Karpas-422 (cell line): Measurements from ENCODE around the gene POLE. TPM values are rescaled to one million over a fixed set of nuclear protein-coding genes. Genes with fewer than 3 reads are reported as not detected.

Experiments
- DNase-seq: peaks from one replicate; pipeline ENCODE4 v3.0.0-alpha.2; 2015
- H2AFZ ChIP-seq: fragments of 200-600 bp; sonication (generic); 2 replicates; pipeline ENCODE4 v1.6.1; 2014; ENCODE audit warnings: antibody characterized with exemption, low read length, mixed read lengths
- H3K27ac ChIP-seq: fragments of 200-600 bp; sonication (generic); 2 replicates; pipeline ENCODE4 v1.5.1; 2014; ENCODE audit warnings: mild to moderate bottlenecking, low read length, moderate library complexity
- H3K27me3 ChIP-seq: fragments of 200-600 bp; sonication (generic); 2 replicates; pipeline ENCODE4 v1.6.1; 2014; ENCODE audit warnings: low read length, mixed read lengths
- H3K36me3 ChIP-seq: fragments of 200-600 bp; sonication (generic); 2 replicates; pipeline ENCODE4 v1.6.1; 2014; ENCODE audit warnings: low read length, mixed read lengths; ENCODE audit not compliant: insufficient read depth
- H3K4me1 ChIP-seq: fragments of 200-600 bp; sonication (generic); 2 replicates; pipeline ENCODE4 v1.6.1; 2014; ENCODE audit warnings: mild to moderate bottlenecking, low read length, mixed read lengths
- H3K4me2 ChIP-seq: fragments of 200-600 bp; sonication (generic); 2 replicates; pipeline ENCODE4 v1.6.1; 2014; ENCODE audit warnings: low read length, low read depth, mild to moderate bottlenecking; ENCODE audit not compliant: poor library complexity, severe bottlenecking
- H3K4me3 ChIP-seq: fragments of 200-600 bp; sonication (generic); 2 replicates; pipeline ENCODE4 v1.5.1; 2014; ENCODE audit warnings: mild to moderate bottlenecking, antibody characterized with exemption, low read length, mixed read lengths
- H3K79me2 ChIP-seq: fragments of 200-600 bp; sonication (generic); 2 replicates; pipeline ENCODE4 v1.6.1; 2014; ENCODE audit warnings: mild to moderate bottlenecking, low read length, mixed read lengths
- H3K9ac ChIP-seq: fragments of 200-600 bp; sonication (generic); 2 replicates; pipeline ENCODE4 v1.6.0; 2014; ENCODE audit warnings: low read length
- H3K9me2 ChIP-seq: fragments of 200-600 bp; sonication (generic), shearing (Covaris generic); replicated peaks from 2 replicates; pipeline ENCODE4 v1.6.0; 2014; ENCODE audit warnings: mild to moderate bottlenecking, low read length, moderate library complexity; ENCODE audit not compliant: insufficient read depth
- H3K9me3 ChIP-seq: fragments of 300-700, 200-600 bp; sonication (generic); 2 replicates; pipeline ENCODE4 v1.6.1; 2014; ENCODE audit warnings: low read length, mixed read lengths
- H4K20me1 ChIP-seq: fragments of 200-600 bp; sonication (generic); 2 replicates; pipeline ENCODE4 v1.6.1; 2014; ENCODE audit warnings: mild to moderate bottlenecking, antibody characterized with exemption, low read length, low read depth; ENCODE audit not compliant: insufficient read depth
- total RNA-seq: library from RNA; depleted of rRNA; stranded (reverse); fragments of >200 nt; shearing (Covaris generic); gene quantifications from 2 replicates; pipeline ENCODE4 v1.2.3, GENCODE V29; 2014; ENCODE audit warnings: low replicate concordance

Gene POLE
- total RNA-seq, 1 experiment from 2014 or later: 37.9 TPM

DNA sequence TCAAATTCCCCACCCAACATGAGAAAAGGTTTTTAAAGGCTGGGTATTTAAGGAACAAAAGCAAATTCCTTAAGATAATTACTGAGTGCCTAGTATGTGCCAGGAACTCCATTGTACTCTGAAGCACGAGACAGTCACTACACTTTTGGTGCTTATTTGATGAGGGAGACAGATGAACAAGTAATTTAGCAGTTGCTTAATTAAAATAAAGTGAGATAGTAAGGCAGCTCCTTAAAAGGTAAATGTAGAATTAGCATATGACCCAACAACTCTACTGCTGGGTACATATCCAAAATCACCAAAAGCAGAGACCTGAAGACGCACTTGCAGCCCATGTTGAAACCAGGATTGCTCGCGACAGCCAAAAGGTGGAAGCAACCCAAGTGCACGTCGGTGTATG is 21.3 kb downstream of the POLE start:
- H3K4me1 ChIP-seq: no peaks in the 10 kb centered on the region
- H3K36me3 ChIP-seq: peaks cover 38% of the 10 kb centered on the region
- H3K9me3 ChIP-seq: no peaks in the 10 kb centered on the region
- no peak overlapping the region for H3K4me2 ChIP-seq
- H3K27me3 ChIP-seq: no peaks in the 10 kb centered on the region
- no peaks in the 10 kb centered on the region for H4K20me1 ChIP-seq
- H3K4me3 ChIP-seq: no peak overlapping the region
- H2AFZ ChIP-seq: no peak overlapping the region
- no peak for DNase-seq
- H3K27ac ChIP-seq: no peak overlapping the region
- H3K9ac ChIP-seq: no peak overlapping the region
- no peaks in the 10 kb centered on the region for H3K9me2 ChIP-seq
- peaks cover 5% of the 10 kb centered on the region; the same call in 1 of the 2 replicates for H3K79me2 ChIP-seq

DNA sequence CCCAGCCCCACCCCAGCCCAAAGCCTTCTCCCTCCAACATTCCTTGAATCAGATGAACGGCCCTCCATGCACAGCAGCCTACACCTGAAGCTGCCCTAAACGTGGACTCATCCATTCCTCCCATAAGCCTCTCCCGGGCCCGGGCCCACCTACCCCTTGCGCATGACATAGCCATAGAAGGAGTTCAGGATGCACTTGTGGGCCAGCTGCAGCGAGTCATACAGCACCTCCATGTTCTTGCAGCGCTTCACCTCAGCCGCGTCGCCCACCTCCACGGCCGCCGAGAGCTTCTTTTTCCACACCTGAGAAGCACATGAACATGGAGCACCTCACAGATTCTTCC is 22.0 kb downstream of the POLE start:
- H3K27ac ChIP-seq: no peak overlapping the region

GRCh38 chr12:132664206-132665148 is 22.7 kb downstream of the POLE start:
- no peaks in the 10 kb centered on the region for H3K27me3 ChIP-seq
- H3K9me2 ChIP-seq: no peaks in the 10 kb centered on the region
- H3K4me2 ChIP-seq: no peak overlapping the region
- no peaks in the 10 kb centered on the region for H3K4me1 ChIP-seq
- no peak for DNase-seq
- no peaks in the 10 kb centered on the region for H3K9me3 ChIP-seq
- no peak overlapping the region for H3K4me3 ChIP-seq
- peaks cover 5% of the 10 kb centered on the region; the same call in 1 of the 2 replicates for H3K79me2 ChIP-seq
- no peak overlapping the region for H3K9ac ChIP-seq
- no peak overlapping the region for H2AFZ ChIP-seq
- no peaks in the 10 kb centered on the region for H4K20me1 ChIP-seq
- H3K27ac ChIP-seq: no peak overlapping the region
- H3K36me3 ChIP-seq: peaks cover 40% of the 10 kb centered on the region

More for the DNA sequence above, 22.0 kb downstream of the POLE start:
- Histone ChIP-seq H3K9ac (no peak overlapping the region), H3K79me2 (peaks cover 5% of the 10 kb centered on the region; the same call in 1 of the 2 replicates), H2AFZ (no peak overlapping the region), H3K4me1 (no peaks in the 10 kb centered on the region), H3K27me3 (no peaks in the 10 kb centered on the region), H3K9me3 (no peaks in the 10 kb centered on the region), H4K20me1 (no peaks in the 10 kb centered on the region), H3K9me2 (no peaks in the 10 kb centered on the region), H3K4me2 (no peak overlapping the region), H3K36me3 (peaks cover 42% of the 10 kb centered on the region), H3K4me3 (no peak overlapping the region)
- no peak for DNase-seq

DNA sequence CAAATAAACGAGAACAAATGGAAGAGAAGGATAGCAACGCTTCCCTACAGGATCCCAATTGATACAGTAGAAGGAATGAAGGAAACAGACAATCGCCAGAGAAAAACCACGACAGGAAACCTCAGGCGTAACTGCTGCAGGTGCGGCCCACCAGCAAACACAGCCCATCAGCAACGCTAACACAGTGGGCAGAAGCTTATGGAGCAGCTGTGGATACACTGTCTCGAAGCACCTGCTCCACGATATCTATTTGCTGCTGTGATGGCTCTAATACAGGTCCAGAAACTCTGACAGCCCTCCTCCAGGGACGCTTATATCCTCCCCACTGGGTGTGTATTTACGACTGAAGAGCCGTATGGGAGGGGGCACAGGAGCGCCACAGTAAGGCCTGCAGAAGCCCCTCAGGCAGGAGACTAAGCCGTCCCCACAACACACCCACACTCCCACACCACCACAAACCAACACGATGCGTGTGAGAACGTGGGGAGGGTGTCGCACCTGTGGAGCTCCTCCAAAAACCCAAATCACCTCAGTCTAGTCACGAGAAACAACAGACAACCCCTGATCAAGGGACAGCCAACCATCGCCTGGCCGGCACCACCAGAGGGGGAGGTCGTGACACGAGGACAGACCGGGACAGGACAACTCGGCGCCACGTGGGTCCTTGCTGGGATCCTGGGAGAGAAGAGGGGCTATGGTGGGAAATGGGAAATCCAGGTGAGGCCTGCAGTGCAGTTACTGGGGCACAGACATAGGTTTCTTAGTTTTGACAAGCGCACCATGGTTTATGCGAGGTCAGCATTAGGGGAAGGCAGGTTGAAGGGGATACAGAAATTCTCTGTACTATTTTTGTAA is 24.0 kb downstream of the POLE start:
- Histone ChIP-seq H3K4me3 (no peak overlapping the region), H4K20me1 (no peaks in the 10 kb centered on the region), H3K9me3 (no peaks in the 10 kb centered on the region), H2AFZ (no peak overlapping the region), H3K79me2 (peaks cover 5% of the 10 kb centered on the region; the same call in 1 of the 2 replicates), H3K9ac (no peak overlapping the region), H3K9me2 (no peaks in the 10 kb centered on the region), H3K27me3 (no peaks in the 10 kb centered on the region), H3K4me2 (no peak overlapping the region), H3K27ac (no peak overlapping the region), H3K4me1 (no peaks in the 10 kb centered on the region), H3K36me3 (peaks cover 48% of the 10 kb centered on the region)
- no peak for DNase-seq

DNA sequence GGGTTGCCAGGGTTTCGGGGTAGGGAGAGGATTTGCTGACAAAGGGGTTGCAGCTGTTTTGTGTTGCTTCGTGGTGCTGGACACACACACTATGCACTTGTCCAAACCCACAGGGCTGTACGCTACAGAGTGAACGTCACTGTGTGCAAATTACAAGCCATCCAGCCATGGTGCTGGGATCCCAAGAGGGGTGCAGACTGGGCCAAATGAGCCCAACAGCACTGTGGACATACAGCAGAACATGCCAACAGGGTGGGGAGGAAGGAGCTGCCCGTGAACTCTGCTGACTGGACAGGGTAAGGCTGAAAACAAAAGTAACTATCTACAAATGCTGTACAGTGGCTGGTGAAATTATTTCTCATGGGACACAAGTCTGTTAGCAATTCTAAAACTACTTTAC is 25.2 kb downstream of the POLE start:
- Histone ChIP-seq H3K4me3 (no peak overlapping the region), H3K27ac (no peak overlapping the region), H3K79me2 (peaks cover 5% of the 10 kb centered on the region; the same call in 1 of the 2 replicates), H3K9ac (no peak overlapping the region), H3K27me3 (no peaks in the 10 kb centered on the region), H3K36me3 (peaks cover 51% of the 10 kb centered on the region), H3K4me2 (no peak overlapping the region), H3K4me1 (no peaks in the 10 kb centered on the region), H2AFZ (no peak overlapping the region), H3K9me3 (no peaks in the 10 kb centered on the region), H3K9me2 (no peaks in the 10 kb centered on the region), H4K20me1 (no peaks in the 10 kb centered on the region)
- no peak for DNase-seq

DNA sequence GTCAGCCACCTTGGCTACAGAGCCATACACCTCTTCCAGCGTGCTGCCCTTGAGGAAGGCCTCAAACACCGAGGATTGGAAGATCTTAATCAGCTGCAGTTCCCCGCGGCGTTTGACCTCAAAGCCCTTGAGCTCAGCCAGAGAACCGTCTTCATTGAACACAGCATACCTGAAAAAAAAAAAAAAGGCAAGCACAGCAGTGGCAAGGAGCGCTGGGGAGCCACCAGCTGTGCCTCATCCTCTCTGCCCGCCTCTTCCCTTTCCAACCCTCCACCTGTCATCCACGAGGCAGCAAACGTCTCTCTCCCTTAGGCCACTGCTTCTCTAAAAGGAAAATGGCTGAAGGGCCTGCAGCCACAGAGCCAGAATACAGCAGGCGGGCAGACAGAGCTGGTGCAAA is 26.1 kb downstream of the POLE start:
- H3K27me3 ChIP-seq: no peaks in the 10 kb centered on the region
- H3K9me3 ChIP-seq: no peaks in the 10 kb centered on the region
- no peak overlapping the region for H2AFZ ChIP-seq
- H3K4me2 ChIP-seq: no peak overlapping the region
- H3K79me2 ChIP-seq: peaks cover 5% of the 10 kb centered on the region; the same call in 1 of the 2 replicates
- no peak for DNase-seq
- no peak overlapping the region for H3K4me3 ChIP-seq
- H4K20me1 ChIP-seq: no peaks in the 10 kb centered on the region
- H3K9me2 ChIP-seq: no peaks in the 10 kb centered on the region
- H3K36me3 ChIP-seq: peaks cover 50% of the 10 kb centered on the region
- no peak overlapping the region for H3K9ac ChIP-seq
- H3K4me1 ChIP-seq: no peaks in the 10 kb centered on the region
- H3K27ac ChIP-seq: no peak overlapping the region

- H3K4me2 ChIP-seq: no peak overlapping the region
- no peaks in the 10 kb centered on the region for H3K9me3 ChIP-seq
- no peaks in the 10 kb centered on the region for H3K4me1 ChIP-seq
- no peak for DNase-seq
- peaks cover 46% of the 10 kb centered on the region for H3K36me3 ChIP-seq
- no peaks in the 10 kb centered on the region for H4K20me1 ChIP-seq
- no peak overlapping the region for H3K27ac ChIP-seq
- no peaks in the 10 kb centered on the region for H3K27me3 ChIP-seq
- no peak overlapping the region for H2AFZ ChIP-seq
- H3K9ac ChIP-seq: no peak overlapping the region
- H3K9me2 ChIP-seq: no peaks in the 10 kb centered on the region
- H3K4me3 ChIP-seq: no peak overlapping the region
- no peaks in the 10 kb centered on the region for H3K79me2 ChIP-seq
Measured at GRCh38 chr12:132660052-132660451, 27.1 kb downstream of the POLE start.

- no peak overlapping the region for H3K27ac ChIP-seq
- peaks cover 55% of the 10 kb centered on the region for H3K36me3 ChIP-seq
- no peak overlapping the region for H3K4me2 ChIP-seq
- H3K4me3 ChIP-seq: no peak overlapping the region
- H3K79me2 ChIP-seq: no peaks in the 10 kb centered on the region
- DNase-seq: no peak
- H4K20me1 ChIP-seq: no peaks in the 10 kb centered on the region
- no peaks in the 10 kb centered on the region for H3K27me3 ChIP-seq
- H3K9ac ChIP-seq: no peak overlapping the region
- H2AFZ ChIP-seq: no peak overlapping the region
- H3K4me1 ChIP-seq: no peaks in the 10 kb centered on the region
- H3K9me3 ChIP-seq: no peaks in the 10 kb centered on the region
- H3K9me2 ChIP-seq: no peaks in the 10 kb centered on the region
Measured at GRCh38 chr12:132659146-132659545, 28.0 kb downstream of the POLE start.
